Activated T-helper 1 cell treated with anti-CD3 and anti-CD28 coated beads, Interleukin-12 subunit alpha, Interleukin-12 subunit beta, Interleukin-2, Interleukin-4 antibody, amounts not matched to agents 30 ng/mL and 10 ng/mL and 1 ng/mL, durations not matched to agents 14 hours and 24 hours and 36 hours (primary cell): ENCODE results near the gene LRRC27. TPM values are rescaled to one million over a fixed set of nuclear protein-coding genes. Genes with fewer than 3 reads are reported as not detected.

ENCODE experiments used
- DNase-seq: peaks from one replicate; pipeline ENCODE4 v3.0.0; 2021; ENCODE audit warnings: low spot score
- H3K27ac Mint-ChIP-seq: one replicate; pipeline ENCODE4 v1.8.0; 2021; ENCODE audit warnings: mild to moderate bottlenecking, mixed read lengths
- H3K27me3 Mint-ChIP-seq: one replicate; pipeline ENCODE4 v1.8.0; 2022; ENCODE audit warnings: mild to moderate bottlenecking, moderate library complexity, mixed read lengths; ENCODE audit not compliant: insufficient read depth
- H3K36me3 Mint-ChIP-seq: one replicate; pipeline ENCODE4 v1.8.0; 2021; ENCODE audit warnings: low read depth, mixed read lengths
- H3K4me1 Mint-ChIP-seq: one replicate; pipeline ENCODE4 v1.8.0; 2021; ENCODE audit warnings: low read depth, mixed read lengths
- H3K4me3 Mint-ChIP-seq: one replicate; pipeline ENCODE4 v1.8.0; 2021; ENCODE audit warnings: mild to moderate bottlenecking, moderate library complexity, mixed read lengths
- H3K9me3 Mint-ChIP-seq: one replicate; pipeline ENCODE4 v1.8.0; 2021; ENCODE audit warnings: mixed read lengths
- intact Hi-C: fragments of 100-400 bp; cut with micrococcal nuclease; formaldehyde crosslinking; loops from one replicate; pipeline ENCODE4 v1.15.1; 2024
- total RNA-seq: library from RNA; stranded (reverse); gene quantifications from 2 replicates; pipeline ENCODE4 v1.2.3, GENCODE V29; 2022

The LRRC27 gene
- total RNA-seq, 1 donor from 2014 or later, result 1.7 TPM

- no peak for DNase-seq
- intact Hi-C loops, result no loop called here
- Mint-ChIP-seq H3K9me3 (no peaks in the 10 kb centered on the region), H3K27ac (no peak overlapping the region), H3K4me1 (no peaks in the 10 kb centered on the region), H3K36me3 (peaks cover 5% of the 10 kb centered on the region), H3K27me3 (no peaks in the 10 kb centered on the region), H3K4me3 (no peak overlapping the region)
Measured at GRCh38 chr10:132415255-132415654, 83.3 kb downstream of the LRRC27 start.

GRCh38 chr10:132415956-132416355 is 84.0 kb downstream of the LRRC27 start:
- H3K27ac Mint-ChIP-seq, result no peak overlapping the region
- intact Hi-C loops, result no loop called here
- H3K36me3 Mint-ChIP-seq, result peaks cover 5% of the 10 kb centered on the region
- no peaks in the 10 kb centered on the region for H3K27me3 Mint-ChIP-seq
- no peaks in the 10 kb centered on the region for H3K9me3 Mint-ChIP-seq
- DNase-seq, result no peak
- no peaks in the 10 kb centered on the region for H3K4me1 Mint-ChIP-seq
- no peak overlapping the region for H3K4me3 Mint-ChIP-seq

- DNase-seq, result no peak
- Mint-ChIP-seq H3K36me3 (peaks cover 5% of the 10 kb centered on the region), H3K9me3 (no peaks in the 10 kb centered on the region), H3K27me3 (no peaks in the 10 kb centered on the region), H3K4me3 (no peak overlapping the region), H3K4me1 (no peaks in the 10 kb centered on the region), H3K27ac (no peak overlapping the region)
- intact Hi-C loops, result no loop called here
Measured at GRCh38 chr10:132416566-132417256, 84.7 kb downstream of the LRRC27 start.

GRCh38 chr10:132417257-132417910 is 85.4 kb downstream of the LRRC27 start:
- Mint-ChIP-seq H3K36me3 (peaks cover 5% of the 10 kb centered on the region), H3K27ac (no peak overlapping the region), H3K9me3 (no peaks in the 10 kb centered on the region), H3K4me1 (no peaks in the 10 kb centered on the region), H3K27me3 (no peaks in the 10 kb centered on the region), H3K4me3 (no peak overlapping the region)
- DNase-seq, result no peak
- intact Hi-C loops, result no loop called here

- peaks cover 5% of the 10 kb centered on the region for H3K36me3 Mint-ChIP-seq
- intact Hi-C loops, result no loop called here
- H3K27ac Mint-ChIP-seq, result no peak overlapping the region
- H3K4me3 Mint-ChIP-seq, result no peak overlapping the region
- H3K9me3 Mint-ChIP-seq, result no peaks in the 10 kb centered on the region
- DNase-seq, result no peak
- H3K27me3 Mint-ChIP-seq, result no peaks in the 10 kb centered on the region
- H3K4me1 Mint-ChIP-seq, result peaks cover 3% of the 10 kb centered on the region
Measured at GRCh38 chr10:132417957-132418441, 86.0 kb downstream of the LRRC27 start.

GRCh38 chr10:132418527-132419416 is 86.8 kb downstream of the LRRC27 start:
- intact Hi-C loops, result no loop called here
- Mint-ChIP-seq H3K36me3 (peaks cover 5% of the 10 kb centered on the region), H3K4me1 (peaks cover 5% of the 10 kb centered on the region), H3K9me3 (no peaks in the 10 kb centered on the region), H3K27me3 (no peaks in the 10 kb centered on the region), H3K4me3 (no peak overlapping the region), H3K27ac (no peak overlapping the region)
- no peak for DNase-seq

- Mint-ChIP-seq H3K27ac (no peak overlapping the region), H3K27me3 (no peaks in the 10 kb centered on the region), H3K36me3 (peaks cover 5% of the 10 kb centered on the region), H3K9me3 (no peaks in the 10 kb centered on the region), H3K4me1 (peaks cover 5% of the 10 kb centered on the region), H3K4me3 (no peak overlapping the region)
- intact Hi-C loops, result no loop called here
- no peak for DNase-seq
Measured at GRCh38 chr10:132419538-132420468, 87.8 kb downstream of the LRRC27 start.

- Mint-ChIP-seq H3K27me3 (no peaks in the 10 kb centered on the region), H3K27ac (no peak overlapping the region), H3K36me3 (peaks cover under 1% of the 10 kb centered on the region), H3K4me3 (no peak overlapping the region), H3K4me1 (peaks cover 5% of the 10 kb centered on the region), H3K9me3 (no peaks in the 10 kb centered on the region)
- intact Hi-C loops, result no loop called here
- no peak for DNase-seq
Measured at GRCh38 chr10:132420469-132420980, 88.5 kb downstream of the LRRC27 start.

GRCh38 chr10:132420981-132421846 is 89.2 kb downstream of the LRRC27 start:
- no peak overlapping the region for H3K27ac Mint-ChIP-seq
- no peaks in the 10 kb centered on the region for H3K27me3 Mint-ChIP-seq
- intact Hi-C loops, result no loop called here
- no peak for DNase-seq
- H3K4me1 Mint-ChIP-seq, result peaks cover 5% of the 10 kb centered on the region
- H3K4me3 Mint-ChIP-seq, result no peak overlapping the region
- no peaks in the 10 kb centered on the region for H3K9me3 Mint-ChIP-seq
- H3K36me3 Mint-ChIP-seq, result no peaks in the 10 kb centered on the region

- H3K4me1 Mint-ChIP-seq, result peaks cover 5% of the 10 kb centered on the region
- no peak overlapping the region for H3K27ac Mint-ChIP-seq
- H3K9me3 Mint-ChIP-seq, result no peaks in the 10 kb centered on the region
- no peaks in the 10 kb centered on the region for H3K27me3 Mint-ChIP-seq
- no peak overlapping the region for H3K4me3 Mint-ChIP-seq
- no peak for DNase-seq
- intact Hi-C loops, result loop anchor here (2.0 kb wide), 1 partner anchor 25 kb away; no protein-coding TSS in a partner anchor
- no peaks in the 10 kb centered on the region for H3K36me3 Mint-ChIP-seq
Measured at GRCh38 chr10:132421847-132422751, 90.1 kb downstream of the LRRC27 start.
